Lung (tissue), 12 donors: Measurements from ENCODE around the gene AHNAK. TPM values are rescaled to one million over a fixed set of nuclear protein-coding genes. Genes with fewer than 3 reads are reported as not detected.

Experiments used
- ATAC-seq: fragments of 200-7000 bp; cut with Tn5 transposase; one replicate; pipeline ENCODE4 v1.9.1; 2020; ENCODE audit warnings: moderate number of reproducible peaks; ENCODE audit not compliant: insufficient read depth, low FRiP score
- DNase-seq, 3 donors: peaks; one replicate each; pipeline ENCODE4 v3.0.0-alpha.2; 2013 to 2017
- H3K27ac ChIP-seq, 2 donors: one replicate each; pipeline ENCODE4 v1.5.1; 2013; ENCODE audit warnings: mild to moderate bottlenecking in 2 of 2, moderate library complexity in 2 of 2, control low read depth in 1 of 2, inconsistent platforms in 1 of 2, low read depth in 1 of 2, low read length in 1 of 2
- H3K27me3 ChIP-seq, 3 donors: one replicate each; pipeline ENCODE4 v1.5.1; 2013; ENCODE audit warnings: low read length in 2 of 3; ENCODE audit not compliant: control insufficient read depth in 3 of 3, insufficient read depth in 3 of 3
- H3K36me3 ChIP-seq, 4 donors: one replicate each; pipeline ENCODE4 v1.5.1; 2013; ENCODE audit warnings: low read length in 4 of 4, mild to moderate bottlenecking in 1 of 4, moderate library complexity in 1 of 4; ENCODE audit not compliant: control insufficient read depth in 4 of 4, insufficient read depth in 4 of 4
- H3K4me1 ChIP-seq, 5 donors: one replicate each; pipeline ENCODE4 v1.5.1; 2013; ENCODE audit warnings: low read length in 5 of 5, mild to moderate bottlenecking in 2 of 5, moderate library complexity in 1 of 5; ENCODE audit not compliant: control insufficient read depth in 5 of 5, insufficient read depth in 5 of 5
- H3K4me3 ChIP-seq: one replicate; pipeline ENCODE4 v1.5.1; 2013; ENCODE audit warnings: mild to moderate bottlenecking, control low read depth, moderate library complexity
- H3K9ac ChIP-seq, 2 donors: one replicate each; pipeline ENCODE4 v1.5.1; 2013; ENCODE audit warnings: low read length in 2 of 2, control low read depth in 1 of 2; ENCODE audit not compliant: insufficient read depth in 1 of 2
- H3K9me3 ChIP-seq, 4 donors: one replicate each; pipeline ENCODE4 v1.5.1; 2013; ENCODE audit warnings: low read length in 3 of 4, mild to moderate bottlenecking in 1 of 4, moderate library complexity in 1 of 4; ENCODE audit not compliant: control insufficient read depth in 4 of 4, insufficient read depth in 3 of 4
- CTCF ChIP-seq: IDR thresholded peaks from 2 replicates; pipeline ENCODE4 v1.5.1; 2012; ENCODE audit warnings: mild to moderate bottlenecking; ENCODE audit errors: control extremely low read depth, extremely low read depth
- WGBS, 2 donors: extraction: QIAGEN DNeasy Blood & Tissue Kit; methylation state at CpG; one replicate each; pipeline ENCODE4 v1.1.7; 2013; 5-methylcytosine and 5-hydroxymethylcytosine counted together
- polyA plus RNA-seq, 2 donors: library from polyadenylated mRNA; stranded (reverse); fragments of 200-250 nt; gene quantifications; one replicate each; pipeline ENCODE4 v1.2.1, GENCODE V29; 2013
- total RNA-seq, 2 donors: library from RNA; depleted of rRNA in 1 of 2; stranded (reverse); fragments of >200 nt in 1 of 2; gene quantifications; one replicate each; pipeline ENCODE4 v1.2.1, GENCODE V29; 2014 to 2021
- donor health status: control.
- donor health status: control.
- donor health status: Bipolar disorder and iron deficiency.
- donor health status: healthy.
- donor health status: DM: yes; HTN: yes; CAD: no.

The AHNAK gene
- total and polyA plus RNA-seq, 4 donors = 66.5 to 707 (median 238) TPM

GRCh38 chr11:62569611-62570010, 23.0 kb upstream of the AHNAK start:
- ATAC-seq = no peak
- 87 to 91% methylated on average over 1 of the region's 1 CpG for WGBS, 2 donors

GRCh38 chr11:62567018-62567633, 20.5 kb upstream of the AHNAK start:
- H3K27ac ChIP-seq = no peak overlapping the region
- H3K9ac ChIP-seq = no peak overlapping the region

More at GRCh38 chr11:62569611-62570010, 23.0 kb upstream of the AHNAK start:
- Histone ChIP-seq H3K4me3 (no peak overlapping the region), H3K4me1 (peaks cover 0 to 14% (median 4%) of the 10 kb centered on the region in 5 donors), H3K9me3 (no peaks in the 10 kb centered on the region), H3K27ac (no peak overlapping the region), H3K27me3 (no peaks in the 10 kb centered on the region), H3K9ac (no peak overlapping the region), H3K36me3 (peaks cover 23 to 46% (median 42%) of the 10 kb centered on the region in 4 donors)
- no peak for TF ChIP-seq CTCF
- DNase-seq = no peak

GRCh38 chr11:62566247-62566646, 19.6 kb upstream of the AHNAK start:
- Histone ChIP-seq H3K4me3 (no peak overlapping the region), H3K9ac (no peak overlapping the region), H3K27me3 (no peaks in the 10 kb centered on the region), H3K27ac (no peak overlapping the region), H3K9me3 (no peaks in the 10 kb centered on the region), H3K4me1 (peaks cover 0 to under 1% (median 0%) of the 10 kb centered on the region in 5 donors), H3K36me3 (peaks cover 31 to 44% (median 39%) of the 10 kb centered on the region in 4 donors)
- no peak for TF ChIP-seq CTCF
- whole genome bisulfite sequencing, 2 donors = 94 to 95% methylated on average over 8 of the region's 8 CpGs
- no peak for ATAC-seq
- no peak for DNase-seq

More at GRCh38 chr11:62567018-62567633, 20.5 kb upstream of the AHNAK start:
- peaks cover 31 to 48% (median 44%) of the 10 kb centered on the region in 4 donors for H3K36me3 ChIP-seq
- H3K9me3 ChIP-seq = no peaks in the 10 kb centered on the region
- H3K27me3 ChIP-seq = no peaks in the 10 kb centered on the region
- TF ChIP-seq CTCF = no peak
- DNase-seq (no peak), ATAC-seq (no peak)
- peaks cover 0 to 9% (median 0%) of the 10 kb centered on the region in 5 donors for H3K4me1 ChIP-seq
- H3K4me3 ChIP-seq = no peak overlapping the region
- 63 to 64% methylated on average over 8 of the region's 8 CpGs for WGBS, 2 donors
